Stomach (tissue), 9 donors: ENCODE results near the gene KAZALD1. TPM values are rescaled to one million over a fixed set of nuclear protein-coding genes. Genes with fewer than 3 reads are reported as not detected.

ENCODE experiments used
- DNase-seq, 2 donors: peaks; one replicate each; pipeline versions ENCODE4 v3.0.0 to v3.0.0-alpha.2; 2013 to 2019
- H3K27ac ChIP-seq, 5 donors: fragments of 200-600 bp in 4 of 5; sonication (generic) in 4 of 5; one replicate each; pipeline ENCODE4 v1.5.1; 2013 to 2019; ENCODE audit warnings: mild to moderate bottlenecking in 1 of 5, moderate library complexity in 1 of 5
- H3K27me3 ChIP-seq, 3 donors: fragments of 200-600 bp; sonication (generic); one replicate each; pipeline ENCODE4 v1.5.1; 2017 to 2019; ENCODE audit warnings: mixed run types in 1 of 3
- H3K36me3 ChIP-seq, 4 donors: fragments of 200-600 bp; sonication (generic); 1 replicate in 3 of 4; 2 replicates in 1 of 4; pipeline ENCODE4 v1.5.1; 2016 to 2019
- H3K4me1 ChIP-seq, 4 donors: fragments of 200-600 bp; sonication (generic); one replicate each; pipeline ENCODE4 v1.5.1; 2016 to 2019
- H3K4me3 ChIP-seq, 4 donors: fragments of 200-600 bp; sonication (generic) in 3 of 4; one replicate each; pipeline ENCODE4 v1.5.1; 2016 to 2019; ENCODE audit warnings: mild to moderate bottlenecking in 1 of 4
- H3K9me3 ChIP-seq, 4 donors: fragments of 200-600 bp; sonication (generic); one replicate each; pipeline ENCODE4 v1.5.1; 2016 to 2019
- CTCF ChIP-seq, 7 experiments: fragments of 450-650 bp in 4 of 7; fragments of 200-600 bp in 3 of 7; sonication (generic) in 3 of 7; IDR thresholded peaks; one replicate each; pipeline ENCODE4 v1.5.1; 2016 to 2019; ENCODE audit warnings: antibody characterized with exemption in 7 of 7, control low read depth in 2 of 7, mild to moderate bottlenecking in 1 of 7
- EP300 ChIP-seq: sonication (generic); formaldehyde crosslinking; IDR thresholded peaks from one replicate; pipeline ENCODE4 v1.6.1; 2017; ENCODE audit warnings: antibody characterized with exemption
- POLR2A ChIP-seq, 4 donors: fragments of 450-650 bp; IDR thresholded peaks; one replicate each; pipeline ENCODE4 v1.6.1; 2016; ENCODE audit warnings: antibody characterized with exemption in 4 of 4, control low read depth in 2 of 4, mild to moderate bottlenecking in 1 of 4, moderate library complexity in 1 of 4
- POLR2AphosphoS5 ChIP-seq, 3 donors: sonication (generic); formaldehyde crosslinking; IDR thresholded peaks; one replicate each; pipeline ENCODE4 v1.6.1; 2016; ENCODE audit warnings: antibody characterized with exemption in 3 of 3
- WGBS, 5 donors: extraction: QIAGEN DNeasy Blood & Tissue Kit in 3 of 5; methylation state at CpG; one replicate each; pipeline versions ENCODE4 v1.1.5 to v1.1.7; 2013 to 2018; 5-methylcytosine and 5-hydroxymethylcytosine counted together
- intact Hi-C: fragments of 100-400 bp; cut with DNase I; formaldehyde crosslinking; loops from one replicate; pipeline ENCODE4 v1.15.1; 2023; ENCODE audit warnings: low total_unique reads
- polyA plus RNA-seq, 3 donors: library from polyadenylated mRNA; stranded (reverse); fragments of 200-250 nt; gene quantifications; one replicate each; pipeline ENCODE4 v1.2.3, GENCODE V29; 2013
- total RNA-seq, 5 donors: library from RNA; depleted of rRNA; stranded (reverse); fragments of >200 nt; gene quantifications; one replicate each; pipeline versions ENCODE4 v1.1.0 to v1.2.3, GENCODE V29; 2014 to 2016
- donor health status: healthy with polysubstance abuse.
- donor health status: Bipolar disorder and iron deficiency.
- donor health status: healthy.

Gene KAZALD1
- total and polyA plus RNA-seq, 8 donors, result 2.2 to 35.5 (median 12.0) TPM; not detected in 1

- TF ChIP-seq POLR2A (IDR thresholded peaks at IDR 0.05) (no peak), EP300 (no peak), CTCF (IDR thresholded peaks at IDR 0.05) (no peak), POLR2AphosphoS5 (IDR thresholded peaks at IDR 0.05) (no peak)
- H3K4me1 ChIP-seq, result peaks cover 39 to 69% (median 63%) of the 10 kb centered on the region in 4 donors
- H3K27me3 ChIP-seq, result peaks cover 0 to 60% (median 4%) of the 10 kb centered on the region in 3 donors
- H3K27ac ChIP-seq, result peak overlapping the region; percentile 89 to 100 (median 98)
- H3K4me3 ChIP-seq, result peak overlapping the region; percentile 52 to 74 (median 56)
- intact Hi-C loops, result no loop called here
- DNase-seq, result peak; percentile 42 to 63
- WGBS, 5 donors, result 0 to 2% (median 1%) methylated on average over 29 to 31 of the region's 31 CpGs
- no peaks in the 10 kb centered on the region for H3K36me3 ChIP-seq
- H3K9me3 ChIP-seq, result no peaks in the 10 kb centered on the region
These were observed 5.1 kb downstream of the KAZALD1 start for GRCh38 chr10:101066896-101067355.

DNA sequence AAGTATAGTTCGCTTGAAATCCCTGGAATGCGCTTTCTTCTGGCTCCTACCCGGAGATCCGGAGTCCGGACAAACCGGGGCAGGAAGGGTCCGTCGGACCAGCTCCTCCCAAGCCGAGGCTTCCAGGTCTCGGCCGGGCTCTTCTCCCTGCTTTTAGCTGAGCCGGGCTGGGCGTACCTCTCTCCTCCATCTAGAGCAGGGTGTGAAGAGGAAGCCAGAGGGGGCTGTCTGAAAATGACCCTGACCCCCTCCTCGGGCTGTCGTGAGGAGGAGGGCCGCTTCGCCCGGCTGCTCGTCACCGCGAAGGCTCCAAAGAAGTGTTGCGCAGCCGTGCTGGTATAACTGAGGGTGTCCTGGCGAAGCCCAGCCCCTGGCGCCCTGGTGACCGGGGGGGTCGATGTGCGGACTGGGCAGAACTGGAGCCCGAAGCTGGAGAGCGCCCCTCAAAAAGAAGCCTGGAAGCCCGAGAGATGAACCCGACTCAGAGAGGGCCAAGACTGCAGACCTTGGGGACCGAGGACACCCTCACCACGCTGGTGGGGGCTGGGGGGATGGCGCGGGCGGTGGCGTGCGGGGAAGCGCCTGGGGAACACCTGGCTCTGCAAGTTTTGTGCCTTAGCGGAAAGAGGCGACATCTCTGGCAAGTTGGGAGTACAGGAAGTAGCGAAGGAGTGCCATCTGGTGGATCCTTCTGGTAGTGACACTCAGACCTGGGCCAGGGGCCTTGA, 5.7 kb downstream of the KAZALD1 start:
- peak; percentile 82 to 94 for DNase-seq
- 0 to 3% (median 1%) methylated on average over 35 to 43 of the region's 43 CpGs for WGBS, 5 donors
- intact Hi-C loops, result no loop called here
- H3K4me1 ChIP-seq, result peaks cover 35 to 66% (median 58%) of the 10 kb centered on the region in 4 donors
- TF ChIP-seq CTCF (IDR thresholded peaks at IDR 0.05) (peak in 6 of 7 experiments; percentile 38 to 94 (median 90)), EP300 (no peak), POLR2A (IDR thresholded peaks at IDR 0.05) (no peak), POLR2AphosphoS5 (IDR thresholded peaks at IDR 0.05) (peak in 1 of 3 donors; percentile 73)
- peak overlapping the region; percentile 89 to 100 (median 98) for H3K27ac ChIP-seq
- peaks cover 0 to 62% (median 4%) of the 10 kb centered on the region in 3 donors for H3K27me3 ChIP-seq
- H3K36me3 ChIP-seq, result no peaks in the 10 kb centered on the region
- H3K4me3 ChIP-seq, result peak overlapping the region; percentile 52 to 74 (median 56)
- H3K9me3 ChIP-seq, result no peaks in the 10 kb centered on the region

GRCh38 chr10:101069441-101069840, 7.7 kb downstream of the KAZALD1 start:
- Histone ChIP-seq H3K9me3 (no peaks in the 10 kb centered on the region), H3K27me3 (peaks cover 0 to 62% (median 15%) of the 10 kb centered on the region in 3 donors), H3K4me3 (no peak overlapping the region), H3K36me3 (no peaks in the 10 kb centered on the region), H3K27ac (peak overlapping the region in 2 of 5 donors; percentile 49 to 68), H3K4me1 (peaks cover 26 to 47% (median 39%) of the 10 kb centered on the region in 4 donors)
- DNase-seq, result no peak
- WGBS, 5 donors, result 60 to 86% (median 84%) methylated on average over 5 of the region's 5 CpGs
- TF ChIP-seq POLR2AphosphoS5 (IDR thresholded peaks at IDR 0.05), result no peak
- no peak for TF ChIP-seq POLR2A (IDR thresholded peaks at IDR 0.05)
- no peak for TF ChIP-seq EP300
- no peak for TF ChIP-seq CTCF (IDR thresholded peaks at IDR 0.05)
- intact Hi-C loops, result no loop called here

DNA sequence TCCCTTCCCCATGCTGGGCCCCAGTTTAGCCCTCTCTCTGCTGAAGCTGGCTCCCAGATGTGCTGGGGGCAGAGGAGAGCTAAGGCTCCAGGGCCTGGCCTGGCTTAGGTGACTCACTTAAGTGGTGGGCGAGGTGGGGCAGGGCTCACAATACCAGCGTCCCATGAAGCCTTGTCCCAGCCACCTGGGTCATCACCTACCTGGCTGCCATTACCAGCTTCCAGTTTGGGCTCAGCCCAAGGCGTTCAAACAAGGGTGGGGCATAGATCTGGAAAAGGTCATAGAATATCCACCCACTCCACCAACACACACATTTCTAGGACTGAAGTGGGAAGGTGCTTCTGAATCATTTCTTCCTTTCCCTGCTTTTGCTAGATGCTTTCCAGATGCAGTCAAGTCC, 8.3 kb downstream of the KAZALD1 start:
- TF ChIP-seq POLR2AphosphoS5 (IDR thresholded peaks at IDR 0.05) (peak in 2 of 3 donors; percentile 59 to 65), EP300 (no peak)
- Histone ChIP-seq H3K4me1 (peaks cover 26 to 40% (median 32%) of the 10 kb centered on the region in 4 donors), H3K27ac (peak overlapping the region in 3 of 5 donors; percentile 44 to 68 (median 44)), H3K36me3 (no peaks in the 10 kb centered on the region), H3K4me3 (no peak overlapping the region), H3K27me3 (peaks cover 0 to 62% (median 18%) of the 10 kb centered on the region in 3 donors), H3K9me3 (no peaks in the 10 kb centered on the region)
- intact Hi-C loops, result no loop called here
- peak; percentile 54 to 55 for DNase-seq
- WGBS, 5 donors, result 14 to 59% (median 38%) methylated on average over 1 to 3 of the region's 3 CpGs
